Measurements from ENCODE around the gene MAK. TPM values are rescaled to one million over a fixed set of nuclear protein-coding genes. Genes with fewer than 3 reads are reported as not detected.
"Not testable (repeated sequence)": the region's sequence is repeated elsewhere in the genome, so short reads cannot be mapped to it uniquely, and the experiment has no call there.

Gene MAK
- total RNA-seq, 1 experiment from 2014 or later, result 0.07 TPM

- TF ChIP-seq ZNF532 (CRISPR knock-in tag; IDR thresholded peaks at IDR 0.05; ENCODE audit: borderline replicate concordance) (no peak), SP1 (CRISPR knock-in tag; conservative IDR thresholded peaks at IDR 0.05) (no peak), ZMAT4 (CRISPR knock-in tag; IDR thresholded peaks at IDR 0.05) (no peak), ZNF121 (CRISPR knock-in tag; IDR thresholded peaks at IDR 0.05) (no peak), ZNF416 (CRISPR knock-in tag; IDR thresholded peaks at IDR 0.05) (no peak), MLX (CRISPR knock-in tag; IDR thresholded peaks at IDR 0.05) (no peak), ZNF317 (CRISPR knock-in tag; IDR thresholded peaks at IDR 0.05; ENCODE audit: borderline replicate concordance, low read depth) (no peak)
- TF ChIP-seq, protein P1, sequence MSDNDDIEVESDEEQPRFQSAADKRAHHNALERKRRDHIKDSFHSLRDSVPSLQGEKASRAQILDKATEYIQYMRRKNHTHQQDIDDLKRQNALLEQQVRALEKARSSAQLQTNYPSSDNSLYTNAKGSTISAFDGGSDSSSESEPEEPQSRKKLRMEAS (CRISPR knock-in tag; IDR thresholded peaks at IDR 0.05), result no peak
Observed at GRCh38 chr6:10824819-10825218, 13.5 kb downstream of the MAK start (continued).

- no peak for DNase-seq (ENCODE audit: low spot score)
- TF ChIP-seq TEAD1 (CRISPR knock-in tag; IDR thresholded peaks at IDR 0.05), result no peak
- TF ChIP-seq ATF6 (CRISPR knock-in tag; IDR thresholded peaks at IDR 0.05), result no peak
- no peak for TF ChIP-seq CBFB (CRISPR knock-in tag; IDR thresholded peaks at IDR 0.05; ENCODE audit: low read depth)
- TF ChIP-seq ZNF121 (CRISPR knock-in tag; IDR thresholded peaks at IDR 0.05), result no peak
- no peak for TF ChIP-seq ATF3 (CRISPR knock-in tag; conservative IDR thresholded peaks at IDR 0.05)
- TF ChIP-seq EMX1 (CRISPR knock-in tag; IDR thresholded peaks at IDR 0.05), result no peak
- TF ChIP-seq ESRRA (CRISPR knock-in tag; IDR thresholded peaks at IDR 0.05; ENCODE audit: borderline replicate concordance), result no peak
- no peak for TF ChIP-seq SMAD3 (CRISPR knock-in tag; IDR thresholded peaks at IDR 0.05; ENCODE audit: borderline replicate concordance)
- TF ChIP-seq GRHL2 (CRISPR knock-in tag; IDR thresholded peaks at IDR 0.05; ENCODE audit: insufficient replicate concordance, severe bottlenecking), result no peak
- no peak for TF ChIP-seq ZNF138 (CRISPR knock-in tag; conservative IDR thresholded peaks at IDR 0.05)
- no peak for TF ChIP-seq NFE2L1 (CRISPR knock-in tag; IDR thresholded peaks at IDR 0.05)
- no peak for TF ChIP-seq FOXJ3 (CRISPR knock-in tag; IDR thresholded peaks at IDR 0.05; ENCODE audit: borderline replicate concordance)
- TF ChIP-seq, protein P2, sequence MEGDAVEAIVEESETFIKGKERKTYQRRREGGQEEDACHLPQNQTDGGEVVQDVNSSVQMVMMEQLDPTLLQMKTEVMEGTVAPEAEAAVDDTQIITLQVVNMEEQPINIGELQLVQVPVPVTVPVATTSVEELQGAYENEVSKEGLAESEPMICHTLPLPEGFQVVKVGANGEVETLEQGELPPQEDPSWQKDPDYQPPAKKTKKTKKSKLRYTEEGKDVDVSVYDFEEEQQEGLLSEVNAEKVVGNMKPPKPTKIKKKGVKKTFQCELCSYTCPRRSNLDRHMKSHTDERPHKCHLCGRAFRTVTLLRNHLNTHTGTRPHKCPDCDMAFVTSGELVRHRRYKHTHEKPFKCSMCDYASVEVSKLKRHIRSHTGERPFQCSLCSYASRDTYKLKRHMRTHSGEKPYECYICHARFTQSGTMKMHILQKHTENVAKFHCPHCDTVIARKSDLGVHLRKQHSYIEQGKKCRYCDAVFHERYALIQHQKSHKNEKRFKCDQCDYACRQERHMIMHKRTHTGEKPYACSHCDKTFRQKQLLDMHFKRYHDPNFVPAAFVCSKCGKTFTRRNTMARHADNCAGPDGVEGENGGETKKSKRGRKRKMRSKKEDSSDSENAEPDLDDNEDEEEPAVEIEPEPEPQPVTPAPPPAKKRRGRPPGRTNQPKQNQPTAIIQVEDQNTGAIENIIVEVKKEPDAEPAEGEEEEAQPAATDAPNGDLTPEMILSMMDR (IDR thresholded peaks at IDR 0.05), result no peak
- no peak for TF ChIP-seq ZBTB43 (CRISPR knock-in tag; IDR thresholded peaks at IDR 0.05)
- POLR2A ChIA-PET, result no interaction called here
- no peak overlapping the region for H3K27ac Mint-ChIP-seq
- H3K4me1 Mint-ChIP-seq, result peaks cover 3% of the 10 kb centered on the region; the same call in 1 of the 2 replicates
- no peak overlapping the region for H3K4me3 Mint-ChIP-seq
- peaks cover 3% of the 10 kb centered on the region; the same call in 1 of the 2 replicates for H3K9me3 Mint-ChIP-seq
- CTCF ChIA-PET, result no interaction called here
- ATAC-seq, result no peak
- 0 out of 2 replicates have a peak, but pooled peaks cover 2% of the 10 kb centered on the region for H3K36me3 Mint-ChIP-seq
- no peaks in the 10 kb centered on the region for H3K27me3 Mint-ChIP-seq (ENCODE audit: low read depth)
Observed at GRCh38 chr6:10824297-10824696, 14.0 kb downstream of the MAK start.

DNA sequence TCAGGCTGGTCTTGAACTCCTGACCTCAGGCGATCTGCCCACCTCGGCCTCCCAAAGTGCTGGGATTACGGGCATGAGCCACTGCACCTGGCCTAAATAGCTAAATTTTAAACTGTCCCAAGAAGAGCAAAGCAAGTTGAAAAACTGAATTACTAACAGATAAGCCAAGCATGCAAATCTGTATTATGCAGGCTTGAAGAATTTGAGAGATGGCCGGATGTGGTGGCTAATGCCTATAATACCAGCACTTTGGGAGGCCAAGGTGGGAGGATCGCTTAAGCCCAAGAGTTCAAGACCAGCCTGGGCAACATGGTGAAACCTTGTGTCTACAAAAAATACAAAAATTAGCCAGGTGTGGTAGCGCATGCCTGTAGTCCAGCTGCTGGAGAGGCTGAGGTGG is 24.2 kb downstream of the MAK start:
- H3K9me3 Mint-ChIP-seq; H3K36me3 Mint-ChIP-seq; H3K27me3 Mint-ChIP-seq (ENCODE audit: low read depth); ATAC-seq; DNase-seq (ENCODE audit: low spot score); H3K4me3 Mint-ChIP-seq; CTCF ChIA-PET; POLR2A ChIA-PET; H3K27ac Mint-ChIP-seq; H3K4me1 Mint-ChIP-seq: not testable (repeated sequence)

All from WTC11 (cell line).